ENCODE results near the gene PDZD4. TPM values are rescaled to one million over a fixed set of nuclear protein-coding genes. Genes with fewer than 3 reads are reported as not detected.
A peak's percentile ranks its signal among the peaks of the same experiment; 100 is the strongest.

Gene PDZD4
- total and polyA plus RNA-seq, 9 of the 15 experiments (the other 6 are each of a cell fraction or from before 2014, with no cell fraction given): 0.05 to 0.38 (median 0.07) TPM; not detected in 5

DNA sequence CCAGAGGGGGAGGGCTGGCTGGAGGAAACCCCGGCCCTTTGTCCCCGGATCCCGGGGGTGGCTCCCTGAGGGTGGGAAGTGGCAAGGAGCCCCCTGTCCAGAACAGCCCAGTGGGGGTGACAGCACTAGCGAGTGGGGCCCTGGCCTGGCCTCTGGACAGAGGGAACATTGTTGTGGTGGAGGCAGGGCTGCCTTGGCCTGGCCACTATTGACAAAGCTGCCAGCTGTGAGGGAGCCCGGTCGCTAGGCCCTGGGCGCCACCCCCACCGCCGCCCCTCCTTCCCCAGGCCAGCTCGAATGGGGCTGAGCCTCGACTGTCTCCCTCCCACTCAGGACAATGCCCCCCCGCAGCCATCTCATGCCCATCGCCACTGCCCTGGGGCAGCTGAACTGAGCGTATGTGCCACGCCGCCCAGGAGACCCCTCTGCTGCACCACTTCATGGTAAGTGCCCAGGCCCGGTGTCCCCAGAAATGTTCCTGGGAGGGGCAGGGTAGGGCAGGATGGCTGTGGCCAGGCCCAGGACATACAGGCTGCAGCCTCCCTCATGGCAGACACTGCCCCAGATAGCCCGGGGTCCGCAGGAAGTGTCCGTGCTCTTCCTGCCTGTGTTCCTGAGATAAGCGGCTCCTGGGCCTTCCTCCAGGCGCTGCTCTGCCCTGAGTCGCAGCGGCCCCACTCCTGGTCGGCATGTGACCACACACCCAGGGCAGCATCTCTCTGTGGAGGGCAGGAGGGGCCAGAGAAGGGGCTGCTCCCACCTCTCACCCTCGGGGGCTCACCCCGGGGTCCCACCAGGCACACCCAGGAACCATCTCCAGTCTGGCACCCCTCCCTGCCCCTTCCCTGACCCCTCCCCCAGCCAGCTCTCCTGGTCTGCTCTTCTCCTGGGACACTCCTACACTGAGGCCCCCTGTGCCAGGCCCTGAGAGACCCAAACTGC lies 64.9 kb downstream of the PDZD4 start (continued):
- TF ChIP-seq, protein P1, sequence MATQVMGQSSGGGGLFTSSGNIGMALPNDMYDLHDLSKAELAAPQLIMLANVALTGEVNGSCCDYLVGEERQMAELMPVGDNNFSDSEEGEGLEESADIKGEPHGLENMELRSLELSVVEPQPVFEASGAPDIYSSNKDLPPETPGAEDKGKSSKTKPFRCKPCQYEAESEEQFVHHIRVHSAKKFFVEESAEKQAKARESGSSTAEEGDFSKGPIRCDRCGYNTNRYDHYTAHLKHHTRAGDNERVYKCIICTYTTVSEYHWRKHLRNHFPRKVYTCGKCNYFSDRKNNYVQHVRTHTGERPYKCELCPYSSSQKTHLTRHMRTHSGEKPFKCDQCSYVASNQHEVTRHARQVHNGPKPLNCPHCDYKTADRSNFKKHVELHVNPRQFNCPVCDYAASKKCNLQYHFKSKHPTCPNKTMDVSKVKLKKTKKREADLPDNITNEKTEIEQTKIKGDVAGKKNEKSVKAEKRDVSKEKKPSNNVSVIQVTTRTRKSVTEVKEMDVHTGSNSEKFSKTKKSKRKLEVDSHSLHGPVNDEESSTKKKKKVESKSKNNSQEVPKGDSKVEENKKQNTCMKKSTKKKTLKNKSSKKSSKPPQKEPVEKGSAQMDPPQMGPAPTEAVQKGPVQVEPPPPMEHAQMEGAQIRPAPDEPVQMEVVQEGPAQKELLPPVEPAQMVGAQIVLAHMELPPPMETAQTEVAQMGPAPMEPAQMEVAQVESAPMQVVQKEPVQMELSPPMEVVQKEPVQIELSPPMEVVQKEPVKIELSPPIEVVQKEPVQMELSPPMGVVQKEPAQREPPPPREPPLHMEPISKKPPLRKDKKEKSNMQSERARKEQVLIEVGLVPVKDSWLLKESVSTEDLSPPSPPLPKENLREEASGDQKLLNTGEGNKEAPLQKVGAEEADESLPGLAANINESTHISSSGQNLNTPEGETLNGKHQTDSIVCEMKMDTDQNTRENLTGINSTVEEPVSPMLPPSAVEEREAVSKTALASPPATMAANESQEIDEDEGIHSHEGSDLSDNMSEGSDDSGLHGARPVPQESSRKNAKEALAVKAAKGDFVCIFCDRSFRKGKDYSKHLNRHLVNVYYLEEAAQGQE (IDR thresholded peaks at IDR 0.05; ENCODE audit: borderline replicate concordance): no peak; the same call in 1 of the 2 replicates
- TF ChIP-seq, protein P1 (CRISPR knock-in tag; IDR thresholded peaks at IDR 0.05; ENCODE audit: low read depth): no peak
- TF ChIP-seq KLF6 (CRISPR knock-in tag; IDR thresholded peaks at IDR 0.05; ENCODE audit: borderline replicate concordance) (0 out of 2 replicates have a peak, but pooled peaks have one; percentile 14), TCFL5 (CRISPR knock-in tag; conservative IDR thresholded peaks at IDR 0.05) (no peak), CBFA2T3 (IDR thresholded peaks at IDR 0.05) (peak; percentile 94), STAG1 (CRISPR knock-in tag; IDR thresholded peaks at IDR 0.05; ENCODE audit: borderline replicate concordance) (no peak), GTF2F1 (IDR thresholded peaks at IDR 0.05; ENCODE audit: low read depth, low read length) (no peak), KLF10 (CRISPR knock-in tag; IDR thresholded peaks at IDR 0.05) (no peak), ZC3H4 (CRISPR knock-in tag; IDR thresholded peaks at IDR 0.05; ENCODE audit: borderline replicate concordance) (no peak)
- TF ChIP-seq, protein P2, sequence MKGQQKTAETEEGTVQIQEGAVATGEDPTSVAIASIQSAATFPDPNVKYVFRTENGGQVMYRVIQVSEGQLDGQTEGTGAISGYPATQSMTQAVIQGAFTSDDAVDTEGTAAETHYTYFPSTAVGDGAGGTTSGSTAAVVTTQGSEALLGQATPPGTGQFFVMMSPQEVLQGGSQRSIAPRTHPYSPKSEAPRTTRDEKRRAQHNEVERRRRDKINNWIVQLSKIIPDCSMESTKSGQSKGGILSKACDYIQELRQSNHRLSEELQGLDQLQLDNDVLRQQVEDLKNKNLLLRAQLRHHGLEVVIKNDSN (CRISPR knock-in tag; IDR thresholded peaks at IDR 0.05): peak; percentile 85
- TF ChIP-seq, protein P3, sequence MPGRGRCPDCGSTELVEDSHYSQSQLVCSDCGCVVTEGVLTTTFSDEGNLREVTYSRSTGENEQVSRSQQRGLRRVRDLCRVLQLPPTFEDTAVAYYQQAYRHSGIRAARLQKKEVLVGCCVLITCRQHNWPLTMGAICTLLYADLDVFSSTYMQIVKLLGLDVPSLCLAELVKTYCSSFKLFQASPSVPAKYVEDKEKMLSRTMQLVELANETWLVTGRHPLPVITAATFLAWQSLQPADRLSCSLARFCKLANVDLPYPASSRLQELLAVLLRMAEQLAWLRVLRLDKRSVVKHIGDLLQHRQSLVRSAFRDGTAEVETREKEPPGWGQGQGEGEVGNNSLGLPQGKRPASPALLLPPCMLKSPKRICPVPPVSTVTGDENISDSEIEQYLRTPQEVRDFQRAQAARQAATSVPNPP (IDR thresholded peaks at IDR 0.05; ENCODE audit: borderline replicate concordance, insufficient read depth, insufficient read length): no peak

Data from K562 (cell line).